NCI-H526 treated with DMSO at 0.1 percent for 48 hours (cell line): ENCODE measurements around the gene REEP3.

Experiments used
- DNase-seq: peaks from one replicate; lab custom pipeline; 2025; lab: John Stamatoyannopoulos, UW

The REEP3 gene

DNA sequence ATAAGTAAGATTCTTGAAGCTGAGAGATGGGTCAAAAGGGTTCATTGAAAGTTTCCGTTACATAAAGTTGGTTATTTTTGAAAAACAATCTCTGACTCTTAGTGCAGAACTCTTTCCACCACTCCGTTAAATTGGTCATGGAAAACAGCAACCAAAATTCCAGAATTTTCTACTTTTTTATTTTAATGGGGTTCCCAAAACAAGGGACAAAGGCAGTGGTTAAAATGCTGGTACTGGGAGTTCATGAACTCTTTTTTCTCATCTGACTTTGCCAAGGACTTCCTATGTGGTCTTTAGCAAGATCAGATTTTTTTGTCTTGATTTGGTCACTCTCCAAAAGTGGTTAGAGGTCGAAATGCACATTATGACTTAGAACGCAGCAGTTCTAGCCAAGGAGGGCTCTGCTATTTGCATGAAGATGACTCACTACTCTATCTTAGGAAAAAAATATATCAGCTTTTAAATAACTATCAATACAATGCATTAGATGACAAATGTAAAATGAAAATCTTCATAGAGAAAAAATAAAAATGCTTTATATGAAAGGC lies 145.7 kb downstream of the REEP3 start:
- DNase-seq = no peak

DNA sequence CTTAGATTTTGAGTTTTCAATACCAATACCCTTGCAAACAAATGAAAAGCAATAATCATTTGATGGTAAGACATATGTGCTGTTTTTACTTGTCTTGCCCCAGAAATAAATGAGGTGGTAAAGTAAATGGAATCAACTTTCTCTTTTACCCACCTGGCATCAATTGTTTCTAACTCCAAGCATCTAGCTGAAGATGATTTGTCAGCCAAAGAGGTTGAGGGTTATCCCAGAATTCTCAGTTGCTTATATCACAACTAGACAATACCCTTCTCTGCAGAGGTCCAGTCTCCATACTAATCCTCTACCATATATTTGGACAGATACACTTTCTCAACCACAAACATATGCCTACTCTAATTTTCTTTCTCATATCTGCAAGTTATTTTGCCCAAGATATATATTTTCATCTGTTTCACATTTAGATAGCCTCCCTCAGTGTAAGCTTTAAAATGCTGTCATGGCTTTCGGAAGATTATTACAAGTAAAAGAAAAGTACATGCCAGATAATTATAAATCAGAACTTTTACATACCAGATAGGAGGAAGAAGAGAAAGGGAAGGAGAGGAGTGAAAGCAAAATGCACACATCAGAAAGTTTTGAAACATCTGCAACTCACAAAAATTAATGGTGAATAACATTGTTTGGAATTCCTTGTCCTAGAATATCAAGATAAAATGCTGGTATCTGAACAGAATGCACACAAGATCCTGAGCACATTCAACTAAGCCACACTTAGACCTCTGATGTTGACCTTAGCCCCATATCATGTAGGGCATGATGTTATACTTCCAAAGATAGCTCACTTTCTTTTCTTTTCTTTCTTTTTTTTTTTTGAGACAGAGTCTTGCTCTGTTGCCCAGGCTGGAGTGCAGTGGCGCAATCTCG lies 146.6 kb downstream of the REEP3 start:
- no peak for DNase-seq

DNA sequence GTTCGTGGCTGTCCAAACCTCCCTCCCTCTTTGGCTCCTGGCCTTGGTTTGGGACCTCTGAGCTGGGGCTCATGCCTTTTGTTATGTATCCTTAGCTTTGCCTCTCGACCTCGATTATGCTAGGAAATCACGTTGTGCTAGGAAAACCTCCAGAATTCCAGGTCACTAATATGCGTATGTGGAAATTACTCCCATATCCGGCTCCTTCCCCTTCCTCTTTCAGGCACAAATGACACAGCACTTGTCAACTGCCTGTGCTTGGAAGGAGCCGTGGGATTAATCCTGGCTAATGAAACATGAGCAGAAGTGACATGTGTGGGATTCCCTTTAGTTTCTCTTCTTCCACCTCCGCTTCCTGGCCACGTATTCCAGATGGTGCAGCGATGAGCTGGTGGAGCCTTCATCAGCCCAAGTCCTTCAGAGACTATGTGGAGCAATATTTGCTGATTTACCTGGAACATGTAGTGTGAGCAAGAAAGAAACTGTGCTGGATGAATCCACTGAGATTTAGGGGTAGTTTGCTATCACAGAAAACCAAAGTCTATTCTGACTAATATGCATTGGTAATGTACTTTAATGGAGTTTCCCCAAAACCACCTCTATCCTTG lies 149.2 kb downstream of the REEP3 start:
- DNase-seq = no peak

DNA sequence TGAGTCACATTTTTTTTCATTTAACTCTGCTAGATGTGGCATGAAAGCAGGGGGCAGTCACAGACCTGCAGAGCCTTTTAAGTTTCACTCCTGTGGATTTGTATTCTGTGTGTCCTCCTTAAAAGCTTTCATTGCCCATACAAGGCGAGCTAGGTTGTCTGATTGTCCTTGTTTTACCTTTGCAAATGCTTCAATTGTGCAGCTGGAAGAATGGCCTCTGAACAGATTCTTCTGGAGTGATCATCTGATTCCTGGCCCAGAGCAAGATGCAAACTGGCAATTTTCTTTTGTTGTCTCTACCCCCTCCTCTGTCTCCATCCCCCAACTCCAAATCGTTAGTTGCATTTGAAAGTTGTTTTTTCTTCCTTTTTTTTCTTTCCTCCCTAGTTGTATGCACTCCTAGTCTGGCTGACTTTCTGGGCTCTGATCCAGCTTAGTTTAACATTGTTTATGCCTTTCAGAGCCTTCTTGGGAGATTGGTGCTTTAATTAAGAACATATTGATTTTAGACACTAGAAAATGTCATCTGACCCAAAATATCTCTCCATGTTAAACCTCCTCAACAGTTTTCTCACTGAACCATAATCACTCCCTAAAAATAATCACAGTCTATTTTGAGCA lies 150.2 kb downstream of the REEP3 start:
- DNase-seq = no peak

DNA sequence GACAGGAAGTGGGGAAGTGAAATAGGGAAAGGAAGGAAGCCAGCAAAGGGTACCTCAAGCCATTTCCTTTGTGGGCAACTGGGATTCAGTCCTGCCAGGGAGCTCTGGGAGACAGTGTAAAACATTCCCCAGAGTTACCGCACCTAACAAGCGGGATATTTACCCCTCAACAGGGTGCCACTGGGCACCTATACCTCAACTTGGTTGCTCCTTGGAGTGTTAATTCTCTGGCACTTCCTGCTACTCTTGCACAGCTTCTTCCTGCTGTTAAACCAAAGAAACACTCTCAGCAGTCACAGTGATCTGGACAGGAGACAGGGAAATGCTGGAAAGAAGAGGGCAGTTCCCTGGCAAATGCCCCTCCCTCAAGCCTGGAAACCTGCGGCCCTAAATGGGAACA lies 151.3 kb downstream of the REEP3 start:
- DNase-seq = no peak

DNA sequence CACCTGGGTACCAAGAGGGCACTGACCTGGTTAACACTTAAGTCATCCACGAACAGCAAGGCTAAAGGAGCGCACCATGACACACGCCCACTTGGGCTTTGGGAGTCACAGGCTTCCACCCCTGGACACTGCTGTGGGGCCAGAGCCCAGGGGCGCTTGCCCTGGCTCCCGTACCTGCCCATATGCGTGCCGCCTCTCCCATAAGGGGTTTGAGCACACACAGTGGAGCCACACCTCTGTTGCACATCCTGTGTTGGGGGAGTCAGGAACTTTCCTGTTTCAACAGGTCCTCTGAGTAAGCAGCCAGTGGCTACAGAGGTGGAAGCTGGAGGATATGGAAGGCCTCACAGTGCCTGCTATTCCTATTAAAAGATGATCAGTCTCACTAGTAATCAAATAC lies 152.0 kb downstream of the REEP3 start:
- DNase-seq = no peak

DNA sequence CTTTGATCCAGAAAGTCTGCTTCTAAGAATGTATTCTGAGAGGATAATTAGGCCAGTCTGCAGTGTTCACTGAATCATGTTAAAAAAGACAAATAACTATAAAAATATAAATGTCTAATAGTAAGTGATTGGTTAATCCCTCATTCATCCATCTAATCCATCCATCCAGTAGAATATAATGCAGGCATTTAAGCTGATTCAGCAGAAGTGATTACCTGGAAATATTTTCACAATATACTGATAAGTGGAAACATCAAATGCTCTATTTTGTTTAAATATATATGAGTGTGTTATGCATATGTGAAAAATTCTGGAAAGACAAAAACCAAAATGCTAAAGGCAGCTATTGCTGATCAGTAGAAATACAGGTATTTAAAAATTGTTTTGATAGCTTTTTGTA lies 152.6 kb downstream of the REEP3 start:
- no peak for DNase-seq
